ENCODE results near the gene GRIK3.

- TF ChIP-seq CTCF (IDR thresholded peaks at IDR 0.05) (no peak), POLR2A (IDR thresholded peaks at IDR 0.05) (no peak)
Measured at GRCh38 chr1:37073152-37073853, 39.0 kb upstream of the GRIK3 start.
